OCI-LY3 (cell line): ENCODE measurements around the gene CD19.

ENCODE experiments used
- CTCF ChIP-seq: fragments of 200-600, 300-600 bp; sonication (generic); IDR thresholded peaks from 2 replicates; pipeline ENCODE4 v1.5.1; 2014; ENCODE audit warnings: antibody characterized with exemption, low read length, low read depth
- EZH2phosphoT487 ChIP-seq: fragments of 200-600 bp; shearing (Covaris generic); IDR thresholded peaks from 2 replicates; pipeline ENCODE4 v1.6.1; 2018; ENCODE audit warnings: antibody characterized with exemption, mixed run types, low read depth

- TF ChIP-seq CTCF (no peak), EZH2phosphoT487 (no peak)
These were observed 49.2 kb downstream of the CD19 start for GRCh38 chr16:28980929-28981328.
